GM19023 (cell line): ENCODE results near the gene GPR25.

Source experiments
- ATAC-seq: cut with Tn5 transposase; IDR thresholded peaks from one replicate; pipeline ENCODE4 v1.9.1; 2021; ENCODE audit warnings: mild to moderate bottlenecking, moderate library complexity; ENCODE audit not compliant: unreplicated experiment

Gene GPR25

GRCh38 chr1:200869753-200870391 lies 2.9 kb upstream of the GPR25 start:
- ATAC-seq: peak; percentile 52

GRCh38 chr1:200873116-200873670 lies 412 bp downstream of the GPR25 start:
- ATAC-seq: no peak

- no peak for ATAC-seq
These were observed 1.1 kb downstream of the GPR25 start for GRCh38 chr1:200873671-200874397.

GRCh38 chr1:200874694-200875093 lies 1.9 kb downstream of the GPR25 start:
- no peak for ATAC-seq

GRCh38 chr1:200875416-200875815 lies 2.6 kb downstream of the GPR25 start:
- no peak for ATAC-seq

GRCh38 chr1:200877010-200877409 lies 4.2 kb downstream of the GPR25 start:
- no peak for ATAC-seq

- peak; percentile 52 for ATAC-seq
These were observed 5.2 kb downstream of the GPR25 start for GRCh38 chr1:200877839-200878551.

GRCh38 chr1:200880212-200880611 lies 7.4 kb downstream of the GPR25 start:
- peak; percentile 66 for ATAC-seq

- no peak for ATAC-seq
These were observed 10.3 kb downstream of the GPR25 start for GRCh38 chr1:200883118-200883517.

GRCh38 chr1:200885623-200886402 lies 13.0 kb downstream of the GPR25 start:
- no peak for ATAC-seq

GRCh38 chr1:200886594-200886993 lies 13.8 kb downstream of the GPR25 start:
- ATAC-seq: no peak

GRCh38 chr1:200887036-200887435 lies 14.3 kb downstream of the GPR25 start:
- ATAC-seq: no peak

GRCh38 chr1:200887772-200888348 lies 15.1 kb downstream of the GPR25 start:
- no peak for ATAC-seq

- ATAC-seq: peak; percentile 80
These were observed 15.6 kb downstream of the GPR25 start for GRCh38 chr1:200888349-200888838.

GRCh38 chr1:200889571-200889970 lies 16.8 kb downstream of the GPR25 start:
- no peak for ATAC-seq

GRCh38 chr1:200890027-200890426 lies 17.2 kb downstream of the GPR25 start:
- ATAC-seq: no peak

- ATAC-seq: peak; percentile 31
These were observed 18.3 kb downstream of the GPR25 start for GRCh38 chr1:200890818-200891773.

GRCh38 chr1:200891774-200892157 lies 19.0 kb downstream of the GPR25 start:
- ATAC-seq: no peak

- ATAC-seq: no peak
These were observed 19.8 kb downstream of the GPR25 start for GRCh38 chr1:200892546-200892945.
